Spleen (tissue), 11 donors: ENCODE results near the gene GOLGA6D. TPM values are rescaled to one million over a fixed set of nuclear protein-coding genes. Genes with fewer than 3 reads are reported as not detected.
A peak's percentile ranks its signal among the peaks of the same experiment; 100 is the strongest.
"Not testable (repeated sequence)": the region's sequence is repeated elsewhere in the genome, so short reads cannot be mapped to it uniquely, and the experiment has no call there.

Experiments
- DNase-seq: peaks from one replicate; pipeline ENCODE4 v3.0.0-alpha.2; 2020
- H3K27ac ChIP-seq, 8 donors: fragments of 200-600 bp; sonication (generic) in 7 of 8; 1 replicate in 4 of 8; 2 replicates in 4 of 8; pipeline versions ENCODE4 v1.5.0 to v1.8.0; 2016 to 2021; ENCODE audit warnings: inconsistent platforms in 4 of 8, mild to moderate bottlenecking in 4 of 8, moderate library complexity in 1 of 8
- H3K27me3 ChIP-seq, 7 donors: fragments of 200-600 bp; sonication (generic) in 6 of 7; replicated peaks in 1 of 7; 1 replicate in 4 of 7; 2 replicates in 3 of 7; pipeline versions ENCODE4 v1.5.0 to v1.8.0; 2016 to 2021; ENCODE audit warnings: inconsistent platforms in 3 of 7, mild to moderate bottlenecking in 1 of 7
- H3K36me3 ChIP-seq, 6 donors: fragments of 200-600 bp; sonication (generic) in 5 of 6; 1 replicate in 4 of 6; 2 replicates in 2 of 6; pipeline versions ENCODE4 v1.5.0 to v1.8.0; 2016 to 2021; ENCODE audit warnings: inconsistent platforms in 2 of 6
- H3K4me1 ChIP-seq, 6 donors: fragments of 200-600 bp; sonication (generic) in 5 of 6; 1 replicate in 3 of 6; 2 replicates in 3 of 6; pipeline versions ENCODE4 v1.5.0 to v1.8.0; 2016 to 2021; ENCODE audit warnings: inconsistent platforms in 3 of 6
- H3K4me3 ChIP-seq, 8 donors: fragments of 200-600 bp; sonication (generic) in 7 of 8; 1 replicate in 4 of 8; 2 replicates in 4 of 8; pipeline versions ENCODE4 v1.5.0 to v1.8.0; 2016 to 2021; ENCODE audit warnings: inconsistent platforms in 4 of 8, mild to moderate bottlenecking in 4 of 8, moderate library complexity in 2 of 8
- H3K9me3 ChIP-seq, 8 donors: fragments of 200-600 bp; sonication (generic) in 7 of 8; 1 replicate in 4 of 8; 2 replicates in 4 of 8; pipeline versions ENCODE4 v1.5.0 to v1.8.0; 2016 to 2021; ENCODE audit warnings: inconsistent platforms in 4 of 8
- CTCF ChIP-seq, 11 experiments: fragments of 200-600 bp in 7 of 11; fragments of 450-650 bp in 4 of 11; sonication (generic) in 4 of 11; IDR thresholded peaks in 8 of 11; conservative IDR thresholded peaks in 3 of 11; 1 replicate in 7 of 11; 2 replicates in 4 of 11; pipeline versions ENCODE4 v1.4.0 to v1.8.0; 2016 to 2021; ENCODE audit warnings: antibody characterized with exemption in 11 of 11, inconsistent platforms in 4 of 11, mild to moderate bottlenecking in 1 of 11
- POLR2A ChIP-seq, 3 donors: fragments of 450-650 bp; IDR thresholded peaks; one replicate each; pipeline ENCODE4 v1.5.1; 2017; ENCODE audit warnings: antibody characterized with exemption in 3 of 3, mild to moderate bottlenecking in 1 of 3
- POLR2AphosphoS5 ChIP-seq, 3 donors: sonication (generic); formaldehyde crosslinking; IDR thresholded peaks; one replicate each; pipeline ENCODE4 v1.5.1; 2017; ENCODE audit warnings: antibody characterized with exemption in 3 of 3
- WGBS, 5 donors: extraction: QIAGEN DNeasy Blood & Tissue Kit in 3 of 5; methylation state at CpG; one replicate each; pipeline versions ENCODE4 v1.1.5 to v1.1.7; 2013 to 2018; 5-methylcytosine and 5-hydroxymethylcytosine counted together
- intact Hi-C: fragments of 100-400 bp; cut with DNase I; formaldehyde crosslinking; loops from one replicate; pipeline ENCODE4 v1.15.0; 2023; ENCODE audit warnings: low total_unique reads
- polyA plus RNA-seq, 3 donors: library from polyadenylated mRNA; stranded (reverse); fragments of 200-250 nt; gene quantifications; one replicate each; pipeline ENCODE4 v1.2.1, GENCODE V29; 2013
- total RNA-seq, 7 donors: library from RNA; depleted of rRNA in 3 of 7; stranded (reverse); fragments of >200 nt in 3 of 7; fragmentation: NEBNext Ultra II Directional in 4 of 7; extraction: Animal tissue kit (Norgen Biotek cat#: 25700) in 4 of 7; gene quantifications; one replicate each; pipeline versions ENCODE4 v1.1.0 to v1.2.1, GENCODE V29; 2016 to 2021
- donor health status: healthy with polysubstance abuse.
- donor health status: DM: no; HTN: no; CAD: no; lungs with moderate emphysema.
- donor health status: DM: no; HTN: no; CAD: no.
- donor health status: Bipolar disorder and iron deficiency.
- donor health status: healthy.
- donor health status: DM: no; HTN: no; CAD: no.
- donor health status: DM: yes; HTN: yes; CAD: no.

GOLGA6D gene
- total and polyA plus RNA-seq, 10 donors: not detected

- H3K4me3 ChIP-seq, H3K4me1 ChIP-seq, H3K27ac ChIP-seq, intact Hi-C loops, H3K9me3 ChIP-seq, H3K36me3 ChIP-seq, H3K27me3 ChIP-seq: not testable (repeated sequence)
- TF ChIP-seq CTCF (IDR thresholded peaks at IDR 0.05 in 8 of 11, conservative IDR thresholded peaks at IDR 0.05 in 3 of 11): peak in 10 of 11 experiments; percentile 25 to 78 (median 62)
- WGBS, 5 donors: 0 to 30% (median 19%) methylated on average over 2 to 6 of the region's 6 CpGs; no CpG with 5 or more reads in 1 of the 5 donors
- peak; percentile 87 for DNase-seq
Observed at GRCh38 chr15:75299311-75299688, 16.7 kb downstream of the GOLGA6D start.

GRCh38 chr15:75300026-75300425 lies 17.4 kb downstream of the GOLGA6D start:
- H3K36me3 ChIP-seq, intact Hi-C loops, H3K9me3 ChIP-seq, H3K4me3 ChIP-seq, H3K27ac ChIP-seq, DNase-seq, H3K4me1 ChIP-seq: not testable (repeated sequence)
- H3K27me3 ChIP-seq: peaks cover 0 to 10% (median 0%) of the 10 kb centered on the region in 7 donors
- WGBS, 5 donors: 69 to 78% (median 77%) methylated on average over 4 to 6 of the region's 6 CpGs

GRCh38 chr15:75302318-75302717 lies 19.7 kb downstream of the GOLGA6D start:
- H3K36me3 ChIP-seq: no peaks in the 10 kb centered on the region
- H3K27me3 ChIP-seq: peaks cover 0 to 23% (median 0%) of the 10 kb centered on the region in 7 donors
- intact Hi-C loops: no loop called here
- DNase-seq: no peak
- WGBS, 5 donors: 87 to 95% (median 88%) methylated on average over 5 to 9 of the region's 9 CpGs
- H3K9me3 ChIP-seq: no peaks in the 10 kb centered on the region
- no peak for TF ChIP-seq CTCF (IDR thresholded peaks at IDR 0.05 in 8 of 11, conservative IDR thresholded peaks at IDR 0.05 in 3 of 11)
- no peak for TF ChIP-seq POLR2A (IDR thresholded peaks at IDR 0.05)
- TF ChIP-seq POLR2AphosphoS5 (IDR thresholded peaks at IDR 0.05): no peak
- no peak overlapping the region for H3K27ac ChIP-seq
- H3K4me1 ChIP-seq: no peaks in the 10 kb centered on the region
- H3K4me3 ChIP-seq: no peak overlapping the region

- H3K4me1 ChIP-seq, H3K27ac ChIP-seq, DNase-seq, H3K9me3 ChIP-seq, H3K4me3 ChIP-seq, H3K36me3 ChIP-seq, intact Hi-C loops: not testable (repeated sequence)
- 87 to 96% (median 89%) methylated on average over 4 of the region's 4 CpGs for WGBS, 5 donors
- peaks cover 0 to 28% (median 0%) of the 10 kb centered on the region in 7 donors for H3K27me3 ChIP-seq
Observed at GRCh38 chr15:75302753-75303152, 20.1 kb downstream of the GOLGA6D start.

- DNase-seq: no peak
- no peak overlapping the region for H3K4me3 ChIP-seq
- H3K36me3 ChIP-seq: no peaks in the 10 kb centered on the region
- 58 to 84% (median 70%) methylated on average over 3 of the region's 3 CpGs for WGBS, 5 donors
- intact Hi-C loops: no loop called here
- no peak for TF ChIP-seq CTCF (IDR thresholded peaks at IDR 0.05 in 8 of 11, conservative IDR thresholded peaks at IDR 0.05 in 3 of 11)
- no peak for TF ChIP-seq POLR2AphosphoS5 (IDR thresholded peaks at IDR 0.05)
- TF ChIP-seq POLR2A (IDR thresholded peaks at IDR 0.05): no peak
- H3K9me3 ChIP-seq: no peaks in the 10 kb centered on the region
- H3K27me3 ChIP-seq: peaks cover 0 to 35% (median 4%) of the 10 kb centered on the region in 7 donors
- no peak overlapping the region for H3K27ac ChIP-seq
- H3K4me1 ChIP-seq: no peaks in the 10 kb centered on the region
Observed at GRCh38 chr15:75306188-75306587, 23.6 kb downstream of the GOLGA6D start.
